RWPE1 (cell line): Measurements from ENCODE around the gene KCTD16.

Experiments
- CTCF ChIA-PET: fragments of 350-600 bp; sonication (Branson Sonifier 250); formaldehyde crosslinking; extraction: SDS; loops from one replicate; lab custom pipeline; 2021; lab: Yijun Ruan, JAX
- POLR2A ChIA-PET: fragments of 400-600 bp; formaldehyde crosslinking; extraction: SDS; loops from one replicate; lab custom pipeline; 2020; ENCODE audit warnings: antibody characterized with exemption; ENCODE audit not compliant: low non-redundant PET; lab: Yijun Ruan, JAX
- DNase-seq: peaks from one replicate; pipeline ENCODE4 v3.0.0; 2012; ENCODE audit warnings: low spot score
- H3K27ac ChIP-seq: fragments of 450-650 bp; 2 replicates; pipeline ENCODE4 v1.5.1; 2017
- CTCF ChIP-seq: fragments of 450-650 bp; conservative IDR thresholded peaks from 2 replicates; pipeline ENCODE4 v1.5.1; 2017; ENCODE audit warnings: low read depth, mild to moderate bottlenecking

The KCTD16 gene

GRCh38 chr5:144457160-144457559, 286.5 kb downstream of the KCTD16 start:
- H3K27ac ChIP-seq: no peak overlapping the region
- no peak for TF ChIP-seq CTCF
- DNase-seq: no peak
- ChIA-PET POLR2A (no interaction called here), CTCF (interaction anchor here (0.6 to 1.4 kb wide), 2 partner anchors 11 to 204 kb away, joined by 4 to 6 read pairs; no protein-coding TSS in a partner anchor)

GRCh38 chr5:144458216-144458615, 287.5 kb downstream of the KCTD16 start:
- no peak overlapping the region for H3K27ac ChIP-seq
- ChIA-PET POLR2A (no interaction called here), CTCF (no interaction called here)
- DNase-seq: no peak
- no peak for TF ChIP-seq CTCF

- no peak for TF ChIP-seq CTCF
- DNase-seq: no peak
- no peak overlapping the region for H3K27ac ChIP-seq
- ChIA-PET CTCF (no interaction called here), POLR2A (no interaction called here)
Measured at GRCh38 chr5:144460600-144460999, 289.9 kb downstream of the KCTD16 start.

GRCh38 chr5:144462577-144462976, 291.9 kb downstream of the KCTD16 start:
- ChIA-PET CTCF (no interaction called here), POLR2A (no interaction called here)
- no peak for TF ChIP-seq CTCF
- DNase-seq: no peak
- H3K27ac ChIP-seq: no peak overlapping the region

GRCh38 chr5:144463481-144464223, 293.0 kb downstream of the KCTD16 start:
- TF ChIP-seq CTCF: no peak
- no peak for DNase-seq
- no peak overlapping the region for H3K27ac ChIP-seq
- ChIA-PET POLR2A (no interaction called here), CTCF (interaction anchor here (0.6 kb wide), 1 partner anchor 31 kb away, joined by 3 read pairs; no protein-coding TSS in a partner anchor)

GRCh38 chr5:144464306-144464705, 293.6 kb downstream of the KCTD16 start:
- CTCF ChIA-PET: interaction anchor here (0.5 to 0.7 kb wide), 2 partner anchors 300 to 864 kb away, joined by 3 read pairs; no protein-coding TSS in a partner anchor
- no peak for DNase-seq
- no peak for TF ChIP-seq CTCF
- POLR2A ChIA-PET: no interaction called here
- H3K27ac ChIP-seq: no peak overlapping the region
